Fibroblast of skin of right quadriceps (primary cell): ENCODE data around the gene RIMS4.
"Not testable (repeated sequence)": the region's sequence is repeated elsewhere in the genome, so short reads cannot be mapped to it uniquely, and the experiment has no call there.

Experiments used
- DNase-seq: peaks from one replicate; pipeline ENCODE4 v3.0.0-alpha.2; 2013

The RIMS4 gene

GRCh38 chr20:44790638-44791393, 19.5 kb downstream of the RIMS4 start:
- DNase-seq, result no peak

GRCh38 chr20:44788706-44789456, 21.5 kb downstream of the RIMS4 start:
- DNase-seq, result no peak

DNA sequence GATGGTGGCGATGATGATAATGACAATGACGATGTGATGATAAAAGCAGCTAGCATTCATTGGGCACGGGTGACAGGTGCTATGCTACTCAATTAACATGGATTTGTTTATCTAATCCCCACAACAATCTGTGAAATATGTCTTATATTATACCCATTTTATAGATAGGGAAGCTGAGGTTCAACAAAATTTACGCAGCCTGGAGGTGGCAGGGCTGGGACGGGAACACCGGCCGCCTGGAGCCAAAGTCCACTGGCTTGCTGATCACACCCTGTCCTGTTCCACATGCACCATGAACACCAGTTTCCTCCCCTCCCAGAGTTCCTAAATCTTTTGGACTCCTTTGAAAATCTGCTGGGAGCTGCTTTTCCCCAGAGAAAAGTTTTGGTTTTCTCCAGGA, 23.0 kb downstream of the RIMS4 start:
- DNase-seq, result no peak

DNA sequence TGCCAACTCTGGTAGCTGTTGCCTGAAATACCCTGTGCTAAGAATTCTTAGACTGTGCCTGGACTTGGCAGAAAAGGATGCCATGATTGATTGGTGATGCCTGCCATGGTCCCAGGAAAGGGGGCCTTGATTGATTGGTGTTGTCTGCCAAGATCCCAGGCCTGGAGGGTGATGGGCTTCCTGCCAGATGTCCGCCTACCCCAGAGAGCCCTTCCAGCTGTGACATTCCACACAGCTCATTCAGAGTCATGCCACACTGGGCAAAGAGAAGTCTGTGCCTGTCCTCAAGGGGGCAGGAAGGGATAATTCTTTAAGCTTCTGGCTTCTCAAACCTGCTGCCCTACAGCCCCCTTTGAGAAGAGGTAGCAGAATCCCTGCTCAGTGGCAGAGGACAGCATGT, 24.6 kb downstream of the RIMS4 start:
- no peak for DNase-seq

- DNase-seq, result no peak
Observed at GRCh38 chr20:44784688-44785087, 25.7 kb downstream of the RIMS4 start.

GRCh38 chr20:44781791-44782190, 28.6 kb downstream of the RIMS4 start:
- no peak for DNase-seq

- no peak for DNase-seq
Observed at GRCh38 chr20:44781118-44781517, 29.2 kb downstream of the RIMS4 start.

- DNase-seq, result peak; percentile 51
Observed at GRCh38 chr20:44780226-44780625, 30.1 kb downstream of the RIMS4 start.

DNA sequence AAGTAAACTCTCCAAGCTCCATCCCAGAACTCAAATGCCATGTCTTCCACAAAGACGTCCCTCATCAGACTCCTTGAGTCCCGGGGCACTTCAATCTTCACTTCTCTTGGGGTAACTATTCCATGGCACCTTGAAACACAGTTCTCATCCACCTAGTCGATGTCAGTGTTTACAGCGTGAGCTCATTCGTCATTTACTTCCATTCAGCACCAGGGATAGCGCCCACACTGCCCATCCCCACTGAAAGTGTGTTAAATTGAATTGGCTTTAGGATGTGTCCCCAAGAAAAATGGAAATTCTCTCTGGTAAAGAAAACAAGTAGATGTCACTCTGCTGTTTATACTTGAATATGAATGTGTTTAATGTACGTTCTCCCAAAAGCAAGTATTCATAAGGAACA, 33.4 kb downstream of the RIMS4 start:
- peak; percentile 23 for DNase-seq

DNA sequence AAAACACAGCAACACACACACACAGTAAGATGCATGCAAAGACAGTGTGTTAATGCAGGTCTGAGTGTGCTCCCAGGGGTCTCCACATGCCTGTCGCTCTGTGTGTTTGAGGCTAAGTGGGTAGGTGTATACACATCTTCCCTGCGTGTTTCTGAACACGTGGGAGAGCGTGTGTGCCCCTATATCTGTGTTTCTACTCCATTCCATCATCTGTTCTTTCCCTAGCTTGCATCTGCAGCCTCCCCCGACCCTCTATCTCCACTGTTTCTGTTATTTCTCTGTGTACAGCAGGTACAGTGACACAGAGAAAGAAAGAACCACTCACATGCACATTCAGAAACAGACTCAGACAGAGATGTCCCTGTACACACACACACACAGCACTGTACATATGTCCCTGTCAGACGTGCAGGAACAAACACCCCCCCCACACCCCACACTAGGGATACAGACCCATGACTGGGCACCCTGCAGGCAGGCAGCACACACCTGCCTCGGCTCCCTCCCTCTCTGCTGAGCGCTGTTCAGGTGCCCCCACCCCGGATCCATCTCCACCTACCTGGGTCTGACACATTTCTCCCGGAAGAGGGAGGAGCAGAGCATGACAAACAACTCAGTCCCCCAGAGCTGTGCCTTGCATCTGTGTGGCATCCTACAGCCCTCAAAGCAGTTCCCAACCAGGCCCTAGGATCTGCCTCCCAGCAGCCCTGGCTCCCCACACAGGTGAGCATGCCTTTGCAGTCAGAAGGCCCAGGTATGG, 37.1 kb downstream of the RIMS4 start:
- DNase-seq, result no peak

GRCh38 chr20:44772636-44773035, 37.7 kb downstream of the RIMS4 start:
- DNase-seq, result no peak

- DNase-seq, result no peak
Observed at GRCh38 chr20:44771172-44771535, 39.2 kb downstream of the RIMS4 start.

DNA sequence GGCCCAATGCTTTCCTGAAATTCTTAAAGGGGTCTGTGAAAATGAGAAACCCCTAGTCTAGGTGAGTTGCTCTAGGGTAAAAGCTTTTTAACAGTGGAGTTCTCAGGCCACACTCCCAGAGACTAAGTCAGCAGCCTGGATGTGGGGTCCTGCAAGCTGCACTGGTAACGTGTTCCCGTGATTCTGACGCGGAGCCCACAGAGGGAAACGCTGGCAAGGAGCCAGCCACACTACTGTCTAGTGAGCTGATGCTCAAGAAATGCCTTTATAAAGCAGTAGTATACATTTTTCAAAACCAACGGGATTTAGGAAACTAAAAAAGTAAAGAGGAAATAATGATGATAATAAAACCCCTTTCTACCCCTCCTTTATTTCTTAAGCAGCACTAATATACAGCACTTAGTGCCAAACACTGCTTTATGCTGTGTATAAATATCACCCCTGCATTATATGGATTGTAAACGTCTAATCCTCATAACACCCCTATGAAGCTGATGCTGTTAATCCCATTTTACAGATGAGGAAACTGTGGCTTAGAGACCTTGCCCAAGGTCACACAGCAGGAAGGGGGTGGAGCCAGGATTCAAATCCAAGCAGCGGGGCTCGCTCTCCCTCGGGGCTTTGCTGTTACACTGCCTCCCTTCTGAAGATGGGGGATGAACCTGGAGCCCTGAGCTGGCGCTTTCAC, 39.7 kb downstream of the RIMS4 start:
- DNase-seq, result no peak

DNA sequence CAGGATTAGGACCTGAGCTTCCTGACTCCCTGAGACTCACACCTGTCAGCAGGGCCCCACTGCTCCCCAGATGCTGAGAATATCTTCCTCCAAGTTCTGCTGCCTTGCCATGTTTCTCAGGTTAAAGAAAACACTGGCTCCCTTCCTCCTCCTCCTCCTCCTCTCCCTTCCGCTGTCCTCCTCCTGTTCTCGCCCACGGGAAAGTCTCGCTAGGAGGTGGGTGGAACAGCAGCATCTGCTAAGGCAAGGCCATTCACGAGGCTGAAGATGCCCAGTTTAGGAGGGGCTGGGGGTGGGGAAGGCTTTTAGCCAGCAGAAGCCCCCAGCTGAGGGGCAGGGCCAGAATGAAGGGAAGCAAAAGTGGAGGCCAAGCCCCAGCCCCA, 40.9 kb downstream of the RIMS4 start:
- no peak for DNase-seq

- DNase-seq, result no peak
Observed at GRCh38 chr20:44768854-44769480, 41.4 kb downstream of the RIMS4 start.

- no peak for DNase-seq
Observed at GRCh38 chr20:44768256-44768655, 42.1 kb downstream of the RIMS4 start.

- no peak for DNase-seq
Observed at GRCh38 chr20:44765701-44766347, 44.5 kb downstream of the RIMS4 start.

- DNase-seq, result no peak
Observed at GRCh38 chr20:44765091-44765490, 45.3 kb downstream of the RIMS4 start.

DNA sequence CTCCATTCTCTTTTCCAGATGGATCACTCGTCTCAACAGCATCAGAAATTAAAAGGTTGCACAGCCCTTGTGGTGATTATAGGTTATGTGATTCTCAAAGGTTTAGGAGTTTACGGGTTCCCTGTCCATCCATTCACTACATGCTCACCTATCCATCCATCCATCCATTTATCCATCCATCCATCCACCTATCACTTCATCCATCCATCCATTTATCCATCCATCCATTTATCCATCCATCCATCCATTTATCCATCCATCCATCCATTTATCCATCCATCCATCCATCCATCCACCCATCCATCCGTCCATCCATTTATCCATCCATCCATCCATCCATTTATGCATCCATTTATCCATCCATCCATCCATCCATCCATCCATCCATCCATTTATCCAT, 46.5 kb downstream of the RIMS4 start:
- DNase-seq, result not testable (repeated sequence)

- no peak for DNase-seq
Observed at GRCh38 chr20:44762466-44763140, 47.7 kb downstream of the RIMS4 start.

DNA sequence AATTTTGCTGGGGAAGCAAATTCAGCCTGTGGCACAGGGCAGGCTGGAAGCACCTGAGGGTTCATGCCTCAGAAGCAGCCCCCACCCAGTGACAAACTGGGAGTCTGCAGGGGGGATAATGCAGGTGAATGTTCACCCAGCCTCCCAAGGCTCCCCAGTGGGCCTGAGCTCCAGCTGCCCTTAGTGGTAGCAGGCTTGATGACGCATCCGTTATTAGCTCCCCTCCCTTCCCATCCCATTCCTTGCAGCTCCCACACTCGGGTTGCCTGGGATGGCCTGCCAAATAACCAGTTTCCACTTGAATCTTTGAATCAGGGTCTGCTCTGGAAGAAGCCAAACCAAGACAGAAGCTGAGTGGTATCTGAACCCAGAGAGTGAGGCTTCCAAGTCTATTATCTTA, 48.9 kb downstream of the RIMS4 start:
- DNase-seq, result no peak

DNA sequence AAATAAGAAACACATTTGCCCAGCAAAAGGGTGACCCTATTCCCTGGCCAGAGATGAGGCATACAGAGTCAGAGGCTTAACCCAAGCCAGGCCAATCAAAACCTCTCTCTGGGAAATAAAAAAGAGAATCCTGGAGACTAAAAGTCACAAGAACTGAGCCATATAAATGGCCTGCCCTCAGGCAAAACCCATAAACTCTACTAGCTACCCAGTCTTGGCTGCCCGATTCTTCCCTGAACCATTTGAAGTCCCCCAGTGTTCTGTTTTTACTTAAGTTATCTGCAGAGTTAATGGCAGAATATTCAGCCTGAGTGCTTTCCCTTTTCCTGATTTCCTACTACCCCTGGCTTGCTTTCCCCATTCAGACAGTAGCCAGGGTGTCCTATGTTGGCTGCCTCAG, 50.8 kb downstream of the RIMS4 start:
- no peak for DNase-seq
